Activated naive CD4-positive, alpha-beta T cell treated with anti-CD3 and anti-CD28 coated beads for 36 hours (primary cell): Measurements from ENCODE around the gene AFF3. TPM values are rescaled to one million over a fixed set of nuclear protein-coding genes. Genes with fewer than 3 reads are reported as not detected.

Experiments used
- CTCF ChIA-PET: fragments of 350-600 bp; sonication (Branson Sonifier 250); formaldehyde crosslinking; loops from one replicate; lab custom pipeline; 2021; ENCODE audit warnings: antibody characterized with exemption; lab: Charles Lee
- DNase-seq: peaks from one replicate; pipeline ENCODE4 v3.0.0-alpha.2; 2020
- H3K27ac Mint-ChIP-seq: one replicate; pipeline ENCODE4 v1.8.0; 2021; ENCODE audit warnings: mild to moderate bottlenecking, mixed read lengths
- H3K27me3 Mint-ChIP-seq: one replicate; pipeline ENCODE4 v1.8.0; 2021; ENCODE audit warnings: low read depth, mixed read lengths
- H3K36me3 Mint-ChIP-seq: one replicate; pipeline ENCODE4 v1.8.0; 2021; ENCODE audit warnings: low read depth, mixed read lengths
- H3K4me1 Mint-ChIP-seq: one replicate; pipeline ENCODE4 v1.8.0; 2021; ENCODE audit warnings: low read depth, mixed read lengths
- H3K4me3 Mint-ChIP-seq: one replicate; pipeline ENCODE4 v1.8.0; 2021; ENCODE audit warnings: mild to moderate bottlenecking, moderate library complexity, mixed read lengths
- H3K9me3 Mint-ChIP-seq: one replicate; pipeline ENCODE4 v1.8.0; 2021; ENCODE audit warnings: mixed read lengths
- intact Hi-C: fragments of 100-400 bp; cut with micrococcal nuclease; formaldehyde crosslinking; loops from one replicate; pipeline ENCODE4 v1.15.1; 2023
- total RNA-seq, 2 experiments: library from RNA; stranded (reverse); gene quantifications; one replicate each; pipeline ENCODE4 v1.2.3, GENCODE V29; 2021

The AFF3 gene
- total RNA-seq, 2 experiments from 2014 or later = 1.5 to 2.1 TPM

GRCh38 chr2:100004348-100004884 is 138.0 kb downstream of the AFF3 start:
- H3K4me1 Mint-ChIP-seq = peaks cover 7% of the 10 kb centered on the region
- H3K36me3 Mint-ChIP-seq = no peaks in the 10 kb centered on the region
- H3K27ac Mint-ChIP-seq = no peak overlapping the region
- intact Hi-C loops = no loop called here
- no peak for DNase-seq
- H3K9me3 Mint-ChIP-seq = no peaks in the 10 kb centered on the region
- CTCF ChIA-PET = no interaction called here
- H3K27me3 Mint-ChIP-seq = no peaks in the 10 kb centered on the region
- H3K4me3 Mint-ChIP-seq = no peak overlapping the region

- no peak for DNase-seq
- H3K27me3 Mint-ChIP-seq = no peaks in the 10 kb centered on the region
- intact Hi-C loops = no loop called here
- H3K9me3 Mint-ChIP-seq = no peaks in the 10 kb centered on the region
- peaks cover 7% of the 10 kb centered on the region for H3K4me1 Mint-ChIP-seq
- H3K36me3 Mint-ChIP-seq = no peaks in the 10 kb centered on the region
- H3K27ac Mint-ChIP-seq = no peak overlapping the region
- CTCF ChIA-PET = no interaction called here
- H3K4me3 Mint-ChIP-seq = no peak overlapping the region
Measured at GRCh38 chr2:100002059-100002458, 140.3 kb downstream of the AFF3 start.

- intact Hi-C loops = no loop called here
- H3K27me3 Mint-ChIP-seq = no peaks in the 10 kb centered on the region
- H3K4me3 Mint-ChIP-seq = no peak overlapping the region
- H3K9me3 Mint-ChIP-seq = no peaks in the 10 kb centered on the region
- DNase-seq = no peak
- CTCF ChIA-PET = no interaction called here
- no peak overlapping the region for H3K27ac Mint-ChIP-seq
- H3K36me3 Mint-ChIP-seq = no peaks in the 10 kb centered on the region
- peaks cover 7% of the 10 kb centered on the region for H3K4me1 Mint-ChIP-seq
Measured at GRCh38 chr2:100000915-100001707, 141.3 kb downstream of the AFF3 start.

- Mint-ChIP-seq H3K4me1 (peaks cover 7% of the 10 kb centered on the region), H3K27ac (no peak overlapping the region), H3K36me3 (no peaks in the 10 kb centered on the region), H3K4me3 (no peak overlapping the region), H3K27me3 (no peaks in the 10 kb centered on the region), H3K9me3 (no peaks in the 10 kb centered on the region)
- DNase-seq = no peak
- intact Hi-C loops = no loop called here
- CTCF ChIA-PET = interaction anchor here (0.9 kb wide), 1 partner anchor 15 kb away, joined by 4 read pairs; no protein-coding TSS in a partner anchor
Measured at GRCh38 chr2:99998651-99999320, 143.6 kb downstream of the AFF3 start.

GRCh38 chr2:99989905-99990304 is 152.5 kb downstream of the AFF3 start:
- intact Hi-C loops = no loop called here
- no peaks in the 10 kb centered on the region for H3K27me3 Mint-ChIP-seq
- H3K27ac Mint-ChIP-seq = no peak overlapping the region
- no peaks in the 10 kb centered on the region for H3K36me3 Mint-ChIP-seq
- H3K9me3 Mint-ChIP-seq = no peaks in the 10 kb centered on the region
- no peak overlapping the region for H3K4me3 Mint-ChIP-seq
- no peaks in the 10 kb centered on the region for H3K4me1 Mint-ChIP-seq
- CTCF ChIA-PET = no interaction called here
- DNase-seq = no peak

GRCh38 chr2:99988599-99988998 is 153.8 kb downstream of the AFF3 start:
- intact Hi-C loops = no loop called here
- no peaks in the 10 kb centered on the region for H3K27me3 Mint-ChIP-seq
- H3K27ac Mint-ChIP-seq = no peak overlapping the region
- no peaks in the 10 kb centered on the region for H3K4me1 Mint-ChIP-seq
- no peaks in the 10 kb centered on the region for H3K9me3 Mint-ChIP-seq
- H3K4me3 Mint-ChIP-seq = no peak overlapping the region
- CTCF ChIA-PET = no interaction called here
- H3K36me3 Mint-ChIP-seq = no peaks in the 10 kb centered on the region
- no peak for DNase-seq

GRCh38 chr2:99987160-99987559 is 155.2 kb downstream of the AFF3 start:
- H3K36me3 Mint-ChIP-seq = no peaks in the 10 kb centered on the region
- no peak overlapping the region for H3K27ac Mint-ChIP-seq
- no peak overlapping the region for H3K4me3 Mint-ChIP-seq
- CTCF ChIA-PET = no interaction called here
- no peaks in the 10 kb centered on the region for H3K4me1 Mint-ChIP-seq
- no peaks in the 10 kb centered on the region for H3K9me3 Mint-ChIP-seq
- H3K27me3 Mint-ChIP-seq = no peaks in the 10 kb centered on the region
- intact Hi-C loops = no loop called here
- no peak for DNase-seq

GRCh38 chr2:99984799-99985515 is 157.4 kb downstream of the AFF3 start:
- DNase-seq = no peak
- Mint-ChIP-seq H3K27ac (no peak overlapping the region), H3K9me3 (no peaks in the 10 kb centered on the region), H3K27me3 (no peaks in the 10 kb centered on the region), H3K4me3 (no peak overlapping the region), H3K36me3 (no peaks in the 10 kb centered on the region), H3K4me1 (no peaks in the 10 kb centered on the region)
- intact Hi-C loops = no loop called here
- CTCF ChIA-PET = interaction anchor here (1.3 kb wide), 1 partner anchor 14 kb away, joined by 4 read pairs; no protein-coding TSS in a partner anchor

- H3K4me3 Mint-ChIP-seq = no peak overlapping the region
- intact Hi-C loops = no loop called here
- CTCF ChIA-PET = interaction anchor here (0.7 kb wide), 1 partner anchor 362 kb away, joined by 3 read pairs; no protein-coding TSS in a partner anchor
- H3K4me1 Mint-ChIP-seq = no peaks in the 10 kb centered on the region
- no peaks in the 10 kb centered on the region for H3K27me3 Mint-ChIP-seq
- DNase-seq = no peak
- H3K9me3 Mint-ChIP-seq = no peaks in the 10 kb centered on the region
- H3K27ac Mint-ChIP-seq = no peak overlapping the region
- no peaks in the 10 kb centered on the region for H3K36me3 Mint-ChIP-seq
Measured at GRCh38 chr2:99982744-99983143, 159.6 kb downstream of the AFF3 start.

GRCh38 chr2:99981840-99982239 is 160.6 kb downstream of the AFF3 start:
- CTCF ChIA-PET = no interaction called here
- Mint-ChIP-seq H3K36me3 (no peaks in the 10 kb centered on the region), H3K27me3 (no peaks in the 10 kb centered on the region), H3K27ac (no peak overlapping the region), H3K9me3 (no peaks in the 10 kb centered on the region), H3K4me3 (no peak overlapping the region), H3K4me1 (no peaks in the 10 kb centered on the region)
- intact Hi-C loops = no loop called here
- DNase-seq = no peak

GRCh38 chr2:99980176-99980575 is 162.2 kb downstream of the AFF3 start:
- no peak for DNase-seq
- intact Hi-C loops = no loop called here
- H3K4me3 Mint-ChIP-seq = no peak overlapping the region
- H3K4me1 Mint-ChIP-seq = peaks cover 6% of the 10 kb centered on the region
- H3K36me3 Mint-ChIP-seq = no peaks in the 10 kb centered on the region
- CTCF ChIA-PET = no interaction called here
- H3K9me3 Mint-ChIP-seq = no peaks in the 10 kb centered on the region
- H3K27ac Mint-ChIP-seq = no peak overlapping the region
- H3K27me3 Mint-ChIP-seq = no peaks in the 10 kb centered on the region

- Mint-ChIP-seq H3K4me3 (no peak overlapping the region), H3K9me3 (no peaks in the 10 kb centered on the region), H3K27ac (no peak overlapping the region), H3K36me3 (no peaks in the 10 kb centered on the region), H3K27me3 (no peaks in the 10 kb centered on the region), H3K4me1 (peaks cover 6% of the 10 kb centered on the region)
- DNase-seq = no peak
- CTCF ChIA-PET = no interaction called here
- intact Hi-C loops = no loop called here
Measured at GRCh38 chr2:99977966-99978365, 164.4 kb downstream of the AFF3 start.
